Measurements from ENCODE around the gene RABGGTA. TPM values are rescaled to one million over a fixed set of nuclear protein-coding genes. Genes with fewer than 3 reads are reported as not detected.
"Not testable (repeated sequence)": the region's sequence is repeated elsewhere in the genome, so short reads cannot be mapped to it uniquely, and the experiment has no call there.

RABGGTA gene
- polyA plus RNA-seq, 1 donor from 2014 or later: 37.9 TPM

DNA sequence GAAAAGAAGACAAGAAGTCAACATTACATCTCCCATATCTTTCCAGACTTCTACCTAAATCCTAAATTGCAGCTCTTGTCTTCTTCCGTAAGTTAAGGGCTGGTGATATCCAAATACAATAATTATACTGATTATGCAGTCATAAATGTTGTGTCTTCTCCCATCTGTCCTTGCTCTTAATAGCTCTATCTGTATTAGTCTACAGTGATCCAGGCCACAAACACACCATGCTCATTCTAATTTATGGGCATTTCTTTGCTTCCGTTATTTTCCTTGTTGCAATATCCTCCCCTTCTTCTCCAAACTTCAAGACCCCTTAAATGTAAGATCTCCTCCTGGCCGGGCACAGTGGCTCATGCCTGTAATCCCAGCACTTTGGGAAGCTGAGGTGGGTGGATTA lies 51.9 kb downstream of the RABGGTA start:
- Mint-ChIP-seq H3K36me3 (peaks cover 1% of the 10 kb centered on the region), H3K9me3 (no peaks in the 10 kb centered on the region), H3K27ac (no peak overlapping the region), H3K4me1 (peaks cover 12 to 14% (median 13%) of the 10 kb centered on the region in 3 donors), H3K27me3 (no peaks in the 10 kb centered on the region), H3K4me3 (no peak overlapping the region)

DNA sequence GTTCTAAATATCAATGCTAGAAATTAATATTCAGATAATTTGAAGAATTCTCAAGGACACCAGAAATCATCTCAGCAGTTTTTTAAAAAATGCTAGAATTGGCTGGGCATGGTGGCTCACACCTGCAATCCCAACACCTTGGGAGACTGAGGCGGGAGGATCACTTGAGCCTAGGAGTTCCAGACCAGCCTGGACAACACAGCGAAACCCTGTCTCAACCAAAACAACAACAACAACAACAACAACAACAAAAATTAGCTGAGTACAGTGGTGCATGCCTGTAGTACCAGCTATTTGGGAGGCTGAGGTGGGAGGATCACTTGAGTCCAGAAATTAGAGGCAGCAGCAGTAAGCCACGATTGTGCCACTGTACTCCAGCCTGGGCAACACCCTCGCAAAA lies 52.3 kb downstream of the RABGGTA start:
- Mint-ChIP-seq H3K4me1 (peaks cover 13 to 16% (median 16%) of the 10 kb centered on the region in 3 donors), H3K27ac (no peak overlapping the region), H3K36me3 (peaks cover 1% of the 10 kb centered on the region), H3K27me3 (no peaks in the 10 kb centered on the region), H3K9me3 (no peaks in the 10 kb centered on the region), H3K4me3 (no peak overlapping the region)

DNA sequence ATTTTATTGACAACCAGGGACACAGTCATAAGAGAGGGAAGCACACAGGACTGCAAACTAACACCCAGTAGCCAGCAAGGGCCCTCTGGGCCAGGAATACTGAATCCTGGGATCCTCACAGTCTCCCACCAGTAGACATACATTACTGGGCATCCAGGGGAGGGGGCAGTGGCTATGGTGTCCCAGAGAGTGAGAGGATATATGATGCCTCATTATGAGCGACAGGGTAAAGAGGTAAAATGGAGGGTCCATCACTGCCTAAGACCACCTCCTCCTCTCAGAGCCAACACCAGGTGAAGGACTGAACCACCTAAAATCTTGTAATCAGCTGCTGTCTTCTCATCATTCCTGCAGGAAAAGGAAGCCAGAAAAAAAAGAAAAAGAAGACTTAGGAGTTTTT lies 54.5 kb downstream of the RABGGTA start:
- H3K27me3 Mint-ChIP-seq, H3K36me3 Mint-ChIP-seq, H3K4me3 Mint-ChIP-seq, H3K9me3 Mint-ChIP-seq: not testable (repeated sequence)
- peaks cover 19 to 32% (median 25%) of the 10 kb centered on the region in 3 donors for H3K4me1 Mint-ChIP-seq
- H3K27ac Mint-ChIP-seq: peak overlapping the region in 1 of 3 donors; percentile 89

DNA sequence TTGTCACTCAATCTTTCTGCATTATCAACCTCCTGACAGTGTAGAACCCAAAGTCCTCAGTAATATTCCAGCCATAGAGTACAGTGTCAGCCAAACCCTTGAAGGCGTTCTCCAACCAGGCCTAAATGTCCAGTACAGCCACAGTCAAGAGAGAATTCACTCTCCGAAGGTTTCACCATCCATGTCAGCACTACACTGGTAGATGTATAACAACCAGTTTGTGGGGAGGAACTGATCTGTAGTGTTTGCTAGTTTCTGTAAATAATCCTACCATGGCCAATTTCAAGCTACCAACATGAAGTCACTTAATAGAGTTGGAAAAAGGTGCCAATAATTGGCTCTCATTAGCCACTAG lies 55.1 kb downstream of the RABGGTA start:
- Mint-ChIP-seq H3K36me3 (peaks cover 1% of the 10 kb centered on the region), H3K4me3 (peak overlapping the region in 3 of 4 donors; percentile 92 to 98 (median 92)), H3K4me1 (peaks cover 25 to 37% (median 30%) of the 10 kb centered on the region in 3 donors), H3K27me3 (no peaks in the 10 kb centered on the region), H3K9me3 (no peaks in the 10 kb centered on the region), H3K27ac (peak overlapping the region in 2 of 3 donors; percentile 89 to 94)

Other genes starting within 250 kb of the RABGGTA start
- 0.35 TPM for gene CARMIL3, start 219.6 kb downstream of the RABGGTA start, polyA plus RNA-seq
- gene CPNE6, start 200.0 kb downstream of the RABGGTA start, polyA plus RNA-seq: not detected
- gene PCK2, start 177.3 kb downstream of the RABGGTA start, polyA plus RNA-seq: 50.2 TPM
- 74.5 TPM for gene DCAF11, start 156.8 kb downstream of the RABGGTA start, polyA plus RNA-seq
- gene NRL, start 156.6 kb downstream of the RABGGTA start, polyA plus RNA-seq: 2.6 TPM
- 1.1 TPM for gene FITM1, start 140.9 kb downstream of the RABGGTA start, polyA plus RNA-seq
- 804 TPM for gene PSME1, start 135.4 kb downstream of the RABGGTA start, polyA plus RNA-seq
- gene EMC9, start 130.0 kb downstream of the RABGGTA start, polyA plus RNA-seq: 18.2 TPM
- gene PSME2, start 125.0 kb downstream of the RABGGTA start, polyA plus RNA-seq: 328 TPM
- gene RNF31, start 124.1 kb downstream of the RABGGTA start, polyA plus RNA-seq: 54.3 TPM
- 136 TPM for gene IRF9, start 110.3 kb downstream of the RABGGTA start, polyA plus RNA-seq
- 12.5 TPM for gene REC8, start 99.5 kb downstream of the RABGGTA start, polyA plus RNA-seq
- gene IPO4, start 82.8 kb downstream of the RABGGTA start, polyA plus RNA-seq: 15.8 TPM
- 25.1 TPM for gene TM9SF1, start 76.2 kb downstream of the RABGGTA start, polyA plus RNA-seq
- gene TSSK4, start 65.9 kb downstream of the RABGGTA start, polyA plus RNA-seq: 0.84 TPM
- gene CHMP4A, start 58.1 kb downstream of the RABGGTA start, polyA plus RNA-seq: 170 TPM
- 33.5 TPM for gene MDP1, start 55.5 kb downstream of the RABGGTA start, polyA plus RNA-seq
- 273 TPM for gene NEDD8, start 39.2 kb downstream of the RABGGTA start, polyA plus RNA-seq
- gene GMPR2, start 38.7 kb downstream of the RABGGTA start, polyA plus RNA-seq: 64.1 TPM
- gene TINF2, start 29.0 kb downstream of the RABGGTA start, polyA plus RNA-seq: 186 TPM
- gene TGM1, start 8.4 kb downstream of the RABGGTA start, polyA plus RNA-seq: not detected
- 27.3 TPM for gene DHRS1, start 28.2 kb upstream of the RABGGTA start, polyA plus RNA-seq
- 1.6 TPM for gene NOP9, start 28.3 kb upstream of the RABGGTA start, polyA plus RNA-seq
- gene CIDEB, start 36.4 kb upstream of the RABGGTA start, polyA plus RNA-seq: 19.2 TPM
- gene LTB4R2, start 38.5 kb upstream of the RABGGTA start, polyA plus RNA-seq: 0.97 TPM
- 2.5 TPM for gene LTB4R, start 39.9 kb upstream of the RABGGTA start, polyA plus RNA-seq
- 0.75 TPM for gene ADCY4, start 63.5 kb upstream of the RABGGTA start, polyA plus RNA-seq
- gene RIPK3, start 68.4 kb upstream of the RABGGTA start, polyA plus RNA-seq: 14.8 TPM
- gene NFATC4, start 96.6 kb upstream of the RABGGTA start, polyA plus RNA-seq: 0.20 TPM
- not detected for gene NYNRIN, start 127.4 kb upstream of the RABGGTA start, polyA plus RNA-seq
- 2.9 TPM for gene CBLN3, start 158.1 kb upstream of the RABGGTA start, polyA plus RNA-seq
- gene KHNYN, start 158.4 kb upstream of the RABGGTA start, polyA plus RNA-seq: 26.5 TPM
- 94.0 TPM for gene SDR39U1, start 171.2 kb upstream of the RABGGTA start, polyA plus RNA-seq
- not detected for gene CMA1, start 236.7 kb upstream of the RABGGTA start, polyA plus RNA-seq

Data from IgD-negative memory B cell (primary cell).